GM19463 (cell line): Measurements from ENCODE around the gene PADI4.
"Not testable (repeated sequence)": the region's sequence is repeated elsewhere in the genome, so short reads cannot be mapped to it uniquely, and the experiment has no call there.

Experiments
- ATAC-seq: cut with Tn5 transposase; IDR thresholded peaks from one replicate; pipeline ENCODE4 v1.9.1; 2021; ENCODE audit warnings: mild to moderate bottlenecking, moderate library complexity; ENCODE audit not compliant: unreplicated experiment

Gene PADI4

GRCh38 chr1:17310068-17310640, 2.2 kb downstream of the PADI4 start:
- ATAC-seq: no peak

- ATAC-seq: no peak
These were observed 5.7 kb downstream of the PADI4 start for GRCh38 chr1:17313530-17314309.

- no peak for ATAC-seq
These were observed 6.5 kb downstream of the PADI4 start for GRCh38 chr1:17314491-17314971.

GRCh38 chr1:17315542-17316130, 7.6 kb downstream of the PADI4 start:
- ATAC-seq: no peak

- no peak for ATAC-seq
These were observed 8.7 kb downstream of the PADI4 start for GRCh38 chr1:17316704-17317103.

GRCh38 chr1:17318262-17318661, 10.3 kb downstream of the PADI4 start:
- ATAC-seq: no peak

GRCh38 chr1:17319561-17320350, 11.8 kb downstream of the PADI4 start:
- ATAC-seq: no peak

- not testable (repeated sequence) for ATAC-seq
These were observed 13.9 kb downstream of the PADI4 start for GRCh38 chr1:17321857-17322390.

GRCh38 chr1:17328855-17329254, 20.9 kb downstream of the PADI4 start:
- ATAC-seq: no peak

GRCh38 chr1:17329610-17330009, 21.6 kb downstream of the PADI4 start:
- ATAC-seq: no peak

DNA sequence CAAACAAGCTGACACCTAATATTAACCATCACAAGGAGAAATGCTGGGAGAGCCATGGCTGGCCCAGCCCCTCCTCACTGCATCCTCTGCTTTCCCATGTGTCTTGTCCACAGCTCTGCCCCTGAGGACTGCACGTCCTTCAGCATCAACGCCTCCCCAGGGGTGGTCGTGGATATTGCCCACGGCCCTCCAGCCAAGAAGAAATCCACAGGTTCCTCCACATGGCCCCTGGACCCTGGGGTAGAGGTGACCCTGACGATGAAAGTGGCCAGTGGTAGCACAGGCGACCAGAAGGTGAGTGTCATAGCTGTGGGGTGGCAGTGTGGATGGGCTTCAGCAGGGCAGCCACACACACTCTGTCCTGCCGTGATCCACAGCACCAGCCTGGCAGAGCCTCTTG, 22.9 kb downstream of the PADI4 start:
- ATAC-seq: no peak

GRCh38 chr1:17333081-17333480, 25.1 kb downstream of the PADI4 start:
- ATAC-seq: no peak

DNA sequence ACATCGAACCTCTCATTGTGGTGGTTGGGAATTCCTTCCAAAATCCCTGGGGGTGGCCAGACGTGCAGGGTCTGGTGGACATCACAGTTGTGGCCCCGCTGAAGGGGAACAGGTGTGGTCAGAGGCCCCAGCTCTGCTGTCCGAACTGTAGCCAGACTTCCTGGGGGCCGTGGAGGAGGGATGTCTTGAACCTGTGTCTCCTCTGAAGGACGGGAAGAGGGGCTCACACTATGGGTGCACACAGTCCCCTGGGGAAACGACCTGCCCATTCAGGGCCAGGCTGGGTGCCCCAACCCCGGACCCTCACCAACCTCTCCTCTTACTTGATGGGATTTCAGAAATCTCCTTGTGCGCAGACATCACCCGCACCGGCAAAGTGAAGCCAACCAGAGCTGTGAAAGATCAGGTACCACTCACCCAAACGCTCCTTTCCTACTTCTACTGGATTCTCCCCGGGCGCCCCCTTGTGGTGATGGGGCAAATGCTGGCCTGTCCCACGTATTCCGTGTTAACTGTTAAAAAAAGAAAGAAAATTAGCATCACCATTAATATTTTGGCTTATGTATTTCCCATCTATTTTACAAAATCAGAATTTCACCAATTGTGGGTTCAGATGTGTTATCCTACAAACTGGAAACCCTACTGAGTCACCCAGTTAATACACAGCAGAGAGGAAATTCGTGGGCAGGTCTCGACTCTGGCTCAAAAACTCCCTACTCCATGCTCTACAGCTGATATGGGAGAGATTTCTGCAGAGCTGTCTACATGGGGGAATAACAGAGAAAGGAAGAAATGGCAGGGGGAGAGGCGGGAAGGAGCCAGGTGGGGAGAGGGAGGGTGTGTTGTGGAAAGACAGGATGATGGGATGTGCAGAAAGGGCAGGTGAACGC, 28.1 kb downstream of the PADI4 start:
- no peak for ATAC-seq

DNA sequence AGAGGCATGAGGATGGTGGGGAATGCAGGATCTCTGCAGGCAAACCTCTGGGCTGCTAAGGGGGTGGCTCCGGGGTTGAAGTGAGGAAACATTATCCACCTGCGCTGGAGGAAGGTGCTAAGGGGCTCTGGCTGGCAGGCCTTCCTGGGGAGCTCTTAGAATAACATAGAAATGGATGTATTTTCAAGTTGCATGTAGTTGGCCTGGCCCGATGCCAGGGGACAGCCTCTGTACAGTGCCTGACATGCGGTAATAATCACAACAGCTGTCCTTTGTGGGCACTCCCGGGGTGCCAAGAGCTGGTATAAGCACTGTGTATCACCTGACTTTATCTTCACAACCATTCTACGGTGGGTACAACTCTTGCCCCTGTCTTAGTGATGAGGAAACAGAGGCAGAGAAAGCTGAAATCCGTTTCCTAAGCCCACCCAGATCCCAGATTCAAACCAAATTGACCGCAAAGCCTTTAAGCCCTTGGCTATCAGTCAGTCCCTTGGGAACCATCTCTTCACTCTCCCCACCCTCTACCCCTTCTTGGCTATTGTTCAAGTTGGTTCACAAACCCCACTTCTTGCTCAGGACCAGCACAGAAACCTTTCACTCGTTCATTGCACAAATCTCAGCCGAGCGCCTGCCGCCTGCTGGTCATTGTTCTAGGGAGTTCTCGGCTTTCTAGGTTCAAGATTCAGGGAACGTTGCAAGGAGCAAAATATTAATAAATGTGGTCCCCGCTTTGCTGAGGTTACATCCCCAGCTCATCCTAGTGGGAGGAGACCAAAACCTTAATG, 30.9 kb downstream of the PADI4 start:
- ATAC-seq: no peak

DNA sequence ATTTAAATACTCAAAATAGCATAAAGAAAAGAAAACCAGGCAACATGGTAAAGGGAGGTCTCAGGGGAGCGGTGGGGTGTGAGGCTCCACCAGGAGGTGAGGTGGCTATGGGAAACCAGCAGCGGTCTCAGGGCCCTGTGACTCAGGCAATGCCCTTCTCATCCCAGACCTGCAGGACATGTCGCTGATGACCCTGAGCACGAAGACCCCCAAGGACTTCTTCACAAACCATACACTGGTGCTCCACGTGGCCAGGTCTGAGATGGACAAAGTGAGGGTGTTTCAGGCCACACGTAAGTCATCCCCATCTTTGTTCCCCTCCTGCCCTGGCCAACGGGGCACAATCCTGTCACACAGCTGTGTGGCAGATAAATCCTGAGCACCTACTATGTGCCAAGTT, 31.5 kb downstream of the PADI4 start:
- ATAC-seq: no peak

DNA sequence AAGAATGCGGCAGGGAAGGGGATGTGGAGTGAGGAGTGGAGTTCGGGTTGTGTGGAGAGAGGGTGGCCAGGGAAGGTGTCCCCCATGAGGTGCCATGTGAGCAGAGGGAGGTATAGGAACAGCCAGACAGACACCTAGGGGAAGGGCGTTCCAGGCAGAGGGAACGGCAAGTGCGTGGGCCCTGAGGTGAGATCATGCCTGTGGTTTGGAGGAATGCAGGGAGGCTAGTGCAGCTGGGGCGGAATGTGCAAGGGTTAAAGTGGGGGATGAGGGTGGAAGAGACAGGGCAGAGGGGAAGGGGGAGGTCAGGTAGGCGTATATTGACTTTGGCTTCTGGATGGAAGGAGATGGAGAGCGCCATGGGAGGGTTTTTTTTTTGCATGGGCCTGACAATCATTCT, 32.4 kb downstream of the PADI4 start:
- no peak for ATAC-seq

DNA sequence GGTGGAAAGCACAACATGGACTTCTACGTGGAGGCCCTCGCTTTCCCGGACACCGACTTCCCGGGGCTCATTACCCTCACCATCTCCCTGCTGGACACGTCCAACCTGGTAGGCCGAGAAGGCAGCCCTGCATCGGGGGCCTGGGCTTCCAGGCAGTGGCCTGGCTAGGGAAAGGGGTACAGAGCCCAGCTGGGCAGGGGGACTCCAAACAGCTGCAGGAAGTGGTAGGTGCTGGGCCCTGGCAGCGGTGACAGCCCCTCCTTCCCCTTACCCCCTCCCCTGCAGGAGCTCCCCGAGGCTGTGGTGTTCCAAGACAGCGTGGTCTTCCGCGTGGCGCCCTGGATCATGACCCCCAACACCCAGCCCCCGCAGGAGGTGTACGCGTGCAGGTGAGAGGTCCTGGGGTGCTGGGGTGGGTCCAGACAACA, 34.0 kb downstream of the PADI4 start:
- no peak for ATAC-seq

GRCh38 chr1:17345506-17345905, 37.5 kb downstream of the PADI4 start:
- ATAC-seq: not testable (repeated sequence)

GRCh38 chr1:17346046-17346789, 38.2 kb downstream of the PADI4 start:
- ATAC-seq: no peak
